ENCODE measurements around the gene PTGIR. TPM values are rescaled to one million over a fixed set of nuclear protein-coding genes. Genes with fewer than 3 reads are reported as not detected.
"Not testable (repeated sequence)": the region's sequence is repeated elsewhere in the genome, so short reads cannot be mapped to it uniquely, and the experiment has no call there.

The PTGIR gene
- total RNA-seq, 1 experiment from 2014 or later, result 0.34 TPM

- peak; percentile 70 for DNase-seq (ENCODE audit: low read depth)
Measured at GRCh38 chr19:46639358-46640182, 14.7 kb upstream of the PTGIR start.

DNA sequence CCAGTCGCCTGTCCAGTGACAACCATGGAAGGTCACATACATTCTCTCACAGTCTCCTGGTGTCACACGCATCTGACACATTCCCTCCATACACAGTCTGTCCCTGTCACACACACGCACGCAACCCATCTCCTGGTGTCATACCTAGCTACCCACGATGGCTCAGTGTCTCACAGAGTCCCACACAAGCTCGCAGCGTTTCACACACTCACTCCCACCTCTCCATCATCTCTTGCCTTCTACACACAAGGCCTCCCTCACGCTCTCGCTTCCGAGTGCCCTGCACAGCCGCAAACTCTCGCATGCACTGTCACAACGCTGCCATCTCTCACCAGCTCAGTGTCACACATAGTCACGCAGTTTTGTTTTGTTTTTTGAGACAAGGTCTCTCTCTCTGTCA lies 12.3 kb upstream of the PTGIR start:
- no peak for DNase-seq (ENCODE audit: low read depth)

GRCh38 chr19:46635920-46636761 lies 11.3 kb upstream of the PTGIR start, which contains the start of gene GNG8:
Gene GNG8, minus strand, starts transcription at chr19:46636202. Its CDS starts 1,520 bp downstream, at chr19:46634682.
- no peak for DNase-seq (ENCODE audit: low read depth)

DNA sequence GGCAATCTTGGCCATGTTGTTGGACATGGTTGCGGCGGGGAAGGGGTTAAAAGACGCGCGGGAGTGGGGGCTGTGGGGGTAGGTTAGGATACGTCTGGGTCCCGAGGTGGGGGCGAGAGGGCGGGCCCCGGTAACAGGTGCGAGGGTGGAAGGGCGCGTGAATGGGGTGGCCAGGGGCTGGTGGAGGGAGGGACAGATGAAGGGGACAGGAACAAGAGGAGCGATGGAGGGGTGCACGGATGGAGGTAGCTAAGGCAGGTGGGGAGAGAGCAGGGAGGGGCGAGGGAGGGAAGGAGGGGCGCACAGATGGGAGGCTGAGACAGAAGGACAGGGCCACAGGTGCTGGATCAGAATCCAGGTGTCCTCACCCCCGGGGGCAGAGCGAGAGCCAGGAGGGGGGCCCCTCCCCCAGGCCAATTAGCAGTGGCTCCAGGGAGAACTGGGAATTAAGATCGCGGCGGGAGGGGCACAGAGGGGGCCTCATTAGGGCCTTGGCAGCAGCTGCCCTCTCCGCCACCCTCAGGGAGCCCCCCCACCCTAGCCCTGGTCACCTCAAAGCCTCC lies 9.8 kb upstream of the PTGIR start:
- DNase-seq (ENCODE audit: low read depth), result no peak

GRCh38 chr19:46634045-46634655 lies 9.3 kb upstream of the PTGIR start:
- DNase-seq (ENCODE audit: low read depth), result peak; percentile 92

GRCh38 chr19:46633130-46633529 lies 8.2 kb upstream of the PTGIR start:
- DNase-seq (ENCODE audit: low read depth), result no peak

DNA sequence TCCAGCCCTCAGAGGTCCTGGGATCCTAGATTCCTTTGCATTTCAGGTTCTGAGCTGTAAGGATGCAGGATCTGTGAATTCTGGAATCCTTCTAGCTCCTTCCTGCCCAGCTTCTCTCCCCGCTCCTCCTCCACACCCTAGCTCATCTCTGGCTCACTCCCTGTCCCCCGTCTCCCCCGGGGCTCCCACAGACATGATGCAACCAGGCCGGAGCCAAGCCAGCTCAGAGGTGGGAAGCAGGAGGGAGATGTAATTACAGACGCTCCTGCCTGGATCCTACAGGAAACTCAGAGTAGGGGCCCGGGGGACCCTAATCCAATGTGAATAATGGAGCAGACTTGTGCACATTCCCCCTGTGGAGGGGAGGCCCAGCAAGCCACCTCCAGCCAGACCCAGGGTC lies 6.6 kb upstream of the PTGIR start:
- no peak for DNase-seq (ENCODE audit: low read depth)

- no peak for DNase-seq (ENCODE audit: low read depth)
Measured at GRCh38 chr19:46630586-46631205, 5.8 kb upstream of the PTGIR start.

GRCh38 chr19:46629546-46630025 lies 4.7 kb upstream of the PTGIR start:
- DNase-seq (ENCODE audit: low read depth), result no peak

DNA sequence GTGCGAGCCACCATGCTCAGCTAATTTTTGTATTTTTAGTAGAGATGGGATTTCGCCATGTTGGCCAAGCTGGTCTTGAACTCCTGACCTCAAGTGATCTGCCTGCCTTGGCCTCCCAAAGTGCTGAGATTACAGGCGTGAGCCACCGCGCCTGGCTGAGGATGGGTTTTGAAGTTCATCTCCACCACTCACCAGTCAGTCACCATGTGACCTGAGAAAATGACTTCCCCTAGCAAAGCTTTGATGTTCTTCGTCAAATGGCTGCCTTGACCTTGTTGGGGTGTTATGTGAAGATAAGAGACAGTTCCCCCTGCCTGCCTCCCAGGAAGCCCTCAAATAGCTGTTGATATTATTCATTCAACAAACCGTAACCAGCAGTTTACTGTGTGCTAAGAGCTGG lies 4.1 kb upstream of the PTGIR start:
- not testable (repeated sequence) for DNase-seq (ENCODE audit: low read depth)

DNA sequence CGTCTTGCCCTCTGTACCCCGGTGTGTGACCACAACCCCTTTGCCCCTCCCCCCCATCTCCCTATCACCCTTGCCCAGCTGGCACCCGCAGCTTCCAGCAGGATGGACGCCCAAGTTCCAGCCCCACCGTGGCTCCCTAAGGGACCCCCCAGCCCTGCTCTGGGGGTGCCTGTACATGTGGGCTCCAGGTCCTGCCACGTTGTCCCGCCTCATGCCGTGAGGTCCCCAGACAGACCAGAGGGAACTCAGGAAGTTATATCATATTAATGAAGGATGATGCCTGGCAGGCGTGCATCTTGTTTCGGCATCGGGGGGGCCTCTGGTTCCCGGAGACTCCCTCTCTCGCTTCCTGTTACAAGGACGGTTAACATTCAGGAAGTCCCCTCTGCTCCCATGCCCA lies 1.6 kb upstream of the PTGIR start:
- no peak for DNase-seq (ENCODE audit: low read depth)

DNA sequence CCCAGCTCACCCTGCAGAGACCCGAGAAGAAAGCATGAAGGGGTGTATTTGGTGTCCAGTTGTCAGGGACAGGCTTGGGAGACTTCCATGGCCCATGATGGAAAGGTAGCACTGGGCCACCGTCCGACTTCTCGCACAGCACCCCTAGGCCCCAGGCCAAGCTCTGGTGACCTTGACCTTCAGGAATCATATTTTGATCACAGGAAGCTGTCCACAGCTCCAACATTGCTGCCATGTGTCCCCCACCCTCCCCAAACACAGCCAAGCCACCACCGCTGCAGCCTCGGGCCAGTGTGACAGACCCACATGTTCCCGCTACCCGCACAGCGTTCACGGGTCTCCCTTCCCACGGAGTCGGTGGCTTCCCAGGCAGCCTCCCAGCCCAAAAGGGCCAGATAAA lies 842 bp upstream of the PTGIR start:
- no peak for DNase-seq (ENCODE audit: low read depth)

- no peak for DNase-seq (ENCODE audit: low read depth)
Measured at GRCh38 chr19:46623915-46624502, 880 bp downstream of the PTGIR start.

DNA sequence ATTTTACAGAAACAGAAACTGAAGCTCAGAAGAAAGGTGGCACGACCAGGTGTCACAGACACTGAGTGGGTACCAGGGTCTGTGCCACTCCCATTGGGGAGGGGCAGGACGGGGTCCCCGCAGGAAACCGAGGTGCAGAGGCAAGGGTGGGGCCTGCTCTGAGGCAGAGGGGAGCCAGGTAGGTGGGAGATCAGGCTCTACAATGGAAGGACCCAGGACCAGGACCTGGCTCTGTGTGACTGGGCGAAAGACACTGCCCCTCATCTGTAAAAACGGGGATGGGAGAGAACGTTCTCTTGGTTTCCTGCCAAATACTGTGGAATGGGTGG lies 2.8 kb downstream of the PTGIR start:
- DNase-seq (ENCODE audit: low read depth), result no peak

GRCh38 chr19:46621191-46622117 lies 3.4 kb downstream of the PTGIR start:
- no peak for DNase-seq (ENCODE audit: low read depth)

GRCh38 chr19:46620716-46621115 lies 4.2 kb downstream of the PTGIR start:
- DNase-seq (ENCODE audit: low read depth), result no peak

- no peak for DNase-seq (ENCODE audit: low read depth)
Measured at GRCh38 chr19:46620267-46620666, 4.6 kb downstream of the PTGIR start.

GRCh38 chr19:46618670-46619231 lies 6.1 kb downstream of the PTGIR start:
- no peak for DNase-seq (ENCODE audit: low read depth)

GRCh38 chr19:46617601-46618000 lies 7.3 kb downstream of the PTGIR start:
- DNase-seq (ENCODE audit: low read depth), result peak; percentile 2

Data from Daoy (cell line).